ENCODE data around the gene SLC23A2. TPM values are rescaled to one million over a fixed set of nuclear protein-coding genes. Genes with fewer than 3 reads are reported as not detected.
"Not testable (repeated sequence)": the region's sequence is repeated elsewhere in the genome, so short reads cannot be mapped to it uniquely, and the experiment has no call there.

SLC23A2 gene
- total and polyA plus RNA-seq, 2 donors, result 5.7 to 8.6 TPM

GRCh38 chr20:5023171-5023570 is 21.9 kb upstream of the SLC23A2 start:
- not testable (repeated sequence) for H3K36me3 ChIP-seq (ENCODE audit: control insufficient read depth in 2 of 2, insufficient read depth in 2 of 2, low read length in 1 of 2); H3K4me1 ChIP-seq (ENCODE audit: control insufficient read depth in 2 of 2, insufficient read depth in 2 of 2, low read length in 2 of 2); DNase-seq (ENCODE audit: low read depth in 6 of 9, low spot score in 9 of 9); H3K27me3 ChIP-seq (ENCODE audit: control insufficient read depth in 2 of 2, insufficient read depth in 1 of 2, low read length in 1 of 2); H3K27ac ChIP-seq (ENCODE audit: low read depth in 1 of 2, low read length in 1 of 2); H3K4me3 ChIP-seq (ENCODE audit: low read length in 2 of 2); H3K9me3 ChIP-seq (ENCODE audit: control insufficient read depth in 2 of 2, insufficient read depth in 1 of 2, low read length in 1 of 2)
- 96% methylated on average over 4 of the region's 4 CpGs for WGBS

GRCh38 chr20:5020760-5021159 is 19.4 kb upstream of the SLC23A2 start:
- no peak overlapping the region for H3K27ac ChIP-seq (ENCODE audit: low read depth in 1 of 2, low read length in 1 of 2)
- no peaks in the 10 kb centered on the region for H3K27me3 ChIP-seq (ENCODE audit: control insufficient read depth in 2 of 2, insufficient read depth in 1 of 2, low read length in 1 of 2)
- WGBS, result 96% methylated on average over 5 of the region's 5 CpGs
- no peaks in the 10 kb centered on the region for H3K9me3 ChIP-seq (ENCODE audit: control insufficient read depth in 2 of 2, insufficient read depth in 1 of 2, low read length in 1 of 2)
- no peak overlapping the region for H3K4me3 ChIP-seq (ENCODE audit: low read length in 2 of 2)
- no peaks in the 10 kb centered on the region for H3K4me1 ChIP-seq (ENCODE audit: control insufficient read depth in 2 of 2, insufficient read depth in 2 of 2, low read length in 2 of 2)
- DNase-seq (ENCODE audit: low read depth in 6 of 9, low spot score in 9 of 9), result no peak
- no peaks in the 10 kb centered on the region for H3K36me3 ChIP-seq (ENCODE audit: control insufficient read depth in 2 of 2, insufficient read depth in 2 of 2, low read length in 1 of 2)

- WGBS, result 96% methylated on average over 8 of the region's 8 CpGs
These were observed 12.6 kb upstream of the SLC23A2 start for GRCh38 chr20:5013682-5014447.

GRCh38 chr20:5008759-5009158 is 7.4 kb upstream of the SLC23A2 start:
- Histone ChIP-seq H3K4me3 (ENCODE audit: low read length in 2 of 2) (no peak overlapping the region), H3K9me3 (ENCODE audit: control insufficient read depth in 2 of 2, insufficient read depth in 1 of 2, low read length in 1 of 2) (no peaks in the 10 kb centered on the region), H3K27me3 (ENCODE audit: control insufficient read depth in 2 of 2, insufficient read depth in 1 of 2, low read length in 1 of 2) (no peaks in the 10 kb centered on the region), H3K36me3 (ENCODE audit: control insufficient read depth in 2 of 2, insufficient read depth in 2 of 2, low read length in 1 of 2) (no peaks in the 10 kb centered on the region), H3K4me1 (ENCODE audit: control insufficient read depth in 2 of 2, insufficient read depth in 2 of 2, low read length in 2 of 2) (no peaks in the 10 kb centered on the region), H3K27ac (ENCODE audit: low read depth in 1 of 2, low read length in 1 of 2) (no peak overlapping the region)
- 25% methylated on average over 5 of the region's 5 CpGs for WGBS
- DNase-seq (ENCODE audit: low read depth in 6 of 9, low spot score in 9 of 9), result no peak

More at GRCh38 chr20:5013682-5014447, 12.6 kb upstream of the SLC23A2 start:
- no peak for DNase-seq (ENCODE audit: low read depth in 6 of 9, low spot score in 9 of 9)
- no peaks in the 10 kb centered on the region for H3K36me3 ChIP-seq (ENCODE audit: control insufficient read depth in 2 of 2, insufficient read depth in 2 of 2, low read length in 1 of 2)
- no peaks in the 10 kb centered on the region for H3K4me1 ChIP-seq (ENCODE audit: control insufficient read depth in 2 of 2, insufficient read depth in 2 of 2, low read length in 2 of 2)
- no peak overlapping the region for H3K4me3 ChIP-seq (ENCODE audit: low read length in 2 of 2)
- H3K27ac ChIP-seq (ENCODE audit: low read depth in 1 of 2, low read length in 1 of 2), result no peak overlapping the region
- no peaks in the 10 kb centered on the region for H3K27me3 ChIP-seq (ENCODE audit: control insufficient read depth in 2 of 2, insufficient read depth in 1 of 2, low read length in 1 of 2)
- no peaks in the 10 kb centered on the region for H3K9me3 ChIP-seq (ENCODE audit: control insufficient read depth in 2 of 2, insufficient read depth in 1 of 2, low read length in 1 of 2)

GRCh38 chr20:5005326-5005725 is 4.0 kb upstream of the SLC23A2 start:
- no peak overlapping the region for H3K27ac ChIP-seq (ENCODE audit: low read depth in 1 of 2, low read length in 1 of 2)
- H3K4me3 ChIP-seq (ENCODE audit: low read length in 2 of 2), result no peak overlapping the region
- H3K27me3 ChIP-seq (ENCODE audit: control insufficient read depth in 2 of 2, insufficient read depth in 1 of 2, low read length in 1 of 2), result peaks cover 0 to 9% of the 10 kb centered on the region in 2 donors
- DNase-seq (ENCODE audit: low read depth in 6 of 9, low spot score in 9 of 9), result no peak
- 96% methylated on average over 4 of the region's 4 CpGs for WGBS
- no peaks in the 10 kb centered on the region for H3K36me3 ChIP-seq (ENCODE audit: control insufficient read depth in 2 of 2, insufficient read depth in 2 of 2, low read length in 1 of 2)
- H3K4me1 ChIP-seq (ENCODE audit: control insufficient read depth in 2 of 2, insufficient read depth in 2 of 2, low read length in 2 of 2), result peaks cover 2 to 11% of the 10 kb centered on the region in 2 donors
- H3K9me3 ChIP-seq (ENCODE audit: control insufficient read depth in 2 of 2, insufficient read depth in 1 of 2, low read length in 1 of 2), result peaks cover 0 to 4% of the 10 kb centered on the region in 2 donors

GRCh38 chr20:5004825-5005224 is 3.5 kb upstream of the SLC23A2 start:
- H3K27me3 ChIP-seq (ENCODE audit: control insufficient read depth in 2 of 2, insufficient read depth in 1 of 2, low read length in 1 of 2); DNase-seq (ENCODE audit: low read depth in 6 of 9, low spot score in 9 of 9); H3K36me3 ChIP-seq (ENCODE audit: control insufficient read depth in 2 of 2, insufficient read depth in 2 of 2, low read length in 1 of 2); H3K4me3 ChIP-seq (ENCODE audit: low read length in 2 of 2); H3K27ac ChIP-seq (ENCODE audit: low read depth in 1 of 2, low read length in 1 of 2); H3K9me3 ChIP-seq (ENCODE audit: control insufficient read depth in 2 of 2, insufficient read depth in 1 of 2, low read length in 1 of 2): not testable (repeated sequence)
- 99% methylated on average over 8 of the region's 8 CpGs for WGBS
- H3K4me1 ChIP-seq (ENCODE audit: control insufficient read depth in 2 of 2, insufficient read depth in 2 of 2, low read length in 2 of 2), result peaks cover 7 to 16% of the 10 kb centered on the region in 2 donors

- DNase-seq (ENCODE audit: low read depth in 6 of 9, low spot score in 9 of 9), result no peak
- no peak overlapping the region for H3K4me3 ChIP-seq (ENCODE audit: low read length in 2 of 2)
- WGBS, result 92% methylated on average over 3 of the region's 3 CpGs
These were observed 2.3 kb upstream of the SLC23A2 start for GRCh38 chr20:5003626-5004025.

GRCh38 chr20:5002077-5002413 is 735 bp upstream of the SLC23A2 start:
- DNase-seq (ENCODE audit: low read depth in 6 of 9, low spot score in 9 of 9), result no peak
- H3K27ac ChIP-seq (ENCODE audit: low read depth in 1 of 2, low read length in 1 of 2), result no peak overlapping the region

More at GRCh38 chr20:5003626-5004025, 2.3 kb upstream of the SLC23A2 start:
- Histone ChIP-seq H3K9me3 (ENCODE audit: control insufficient read depth in 2 of 2, insufficient read depth in 1 of 2, low read length in 1 of 2) (peaks cover 0 to 5% of the 10 kb centered on the region in 2 donors), H3K27me3 (ENCODE audit: control insufficient read depth in 2 of 2, insufficient read depth in 1 of 2, low read length in 1 of 2) (peaks cover 0 to 9% of the 10 kb centered on the region in 2 donors), H3K27ac (ENCODE audit: low read depth in 1 of 2, low read length in 1 of 2) (no peak overlapping the region), H3K36me3 (ENCODE audit: control insufficient read depth in 2 of 2, insufficient read depth in 2 of 2, low read length in 1 of 2) (no peaks in the 10 kb centered on the region), H3K4me1 (ENCODE audit: control insufficient read depth in 2 of 2, insufficient read depth in 2 of 2, low read length in 2 of 2) (peaks cover 12 to 17% of the 10 kb centered on the region in 2 donors)

GRCh38 chr20:5000263-5001173 is 792 bp downstream of the SLC23A2 start:
- 11% methylated on average over 53 of the region's 53 CpGs for WGBS

More at GRCh38 chr20:5002077-5002413, 735 bp upstream of the SLC23A2 start:
- Histone ChIP-seq H3K27me3 (ENCODE audit: control insufficient read depth in 2 of 2, insufficient read depth in 1 of 2, low read length in 1 of 2) (peaks cover 0 to 9% of the 10 kb centered on the region in 2 donors), H3K9me3 (ENCODE audit: control insufficient read depth in 2 of 2, insufficient read depth in 1 of 2, low read length in 1 of 2) (peaks cover 0 to 5% of the 10 kb centered on the region in 2 donors), H3K36me3 (ENCODE audit: control insufficient read depth in 2 of 2, insufficient read depth in 2 of 2, low read length in 1 of 2) (no peaks in the 10 kb centered on the region), H3K4me3 (ENCODE audit: low read length in 2 of 2) (peak overlapping the region; percentile 58 to 67), H3K4me1 (ENCODE audit: control insufficient read depth in 2 of 2, insufficient read depth in 2 of 2, low read length in 2 of 2) (peaks cover 17 to 20% of the 10 kb centered on the region in 2 donors)
- WGBS, result 68% methylated on average over 5 of the region's 5 CpGs

More at GRCh38 chr20:5000263-5001173, 792 bp downstream of the SLC23A2 start:
- Histone ChIP-seq H3K4me3 (ENCODE audit: low read length in 2 of 2) (peak overlapping the region; percentile 58 to 67), H3K27ac (ENCODE audit: low read depth in 1 of 2, low read length in 1 of 2) (no peak overlapping the region), H3K27me3 (ENCODE audit: control insufficient read depth in 2 of 2, insufficient read depth in 1 of 2, low read length in 1 of 2) (peaks cover 0 to 9% of the 10 kb centered on the region in 2 donors), H3K9me3 (ENCODE audit: control insufficient read depth in 2 of 2, insufficient read depth in 1 of 2, low read length in 1 of 2) (peaks cover 0 to 5% of the 10 kb centered on the region in 2 donors), H3K36me3 (ENCODE audit: control insufficient read depth in 2 of 2, insufficient read depth in 2 of 2, low read length in 1 of 2) (no peaks in the 10 kb centered on the region), H3K4me1 (ENCODE audit: control insufficient read depth in 2 of 2, insufficient read depth in 2 of 2, low read length in 2 of 2) (peaks cover 17 to 20% of the 10 kb centered on the region in 2 donors)
- DNase-seq (ENCODE audit: low read depth in 6 of 9, low spot score in 9 of 9), result peak in 2 of 9 donors; percentile 21 to 40

Measured in thymus (tissue), 11 donors.